DOHH2 (cell line): ENCODE results near the gene CBFA2T2.
A peak's percentile ranks its signal among the peaks of the same experiment; 100 is the strongest.
"Not testable (repeated sequence)": the region's sequence is repeated elsewhere in the genome, so short reads cannot be mapped to it uniquely, and the experiment has no call there.

Source experiments
- H3F3A ChIP-seq: fragments of 200-600 bp; sonication (generic), shearing (Covaris generic); 2 replicates; pipeline ENCODE4 v1.6.0; 2016; ENCODE audit warnings: antibody characterized with exemption, mild to moderate bottlenecking; ENCODE audit not compliant: control insufficient read depth, insufficient read depth
- H3K27ac ChIP-seq: fragments of 200-600 bp; sonication (generic); 2 replicates; pipeline ENCODE4 v1.5.1; 2014; ENCODE audit warnings: low read depth, mild to moderate bottlenecking, low read length, moderate library complexity
- H3K27me3 ChIP-seq: fragments of 200-600 bp; sonication (generic); 2 replicates; pipeline ENCODE4 v1.6.1; 2014; ENCODE audit warnings: mild to moderate bottlenecking, low read length, mixed read lengths; ENCODE audit not compliant: control insufficient read depth
- H3K36me3 ChIP-seq: fragments of 200-600 bp; sonication (generic); 2 replicates; pipeline ENCODE4 v1.6.1; 2014; ENCODE audit warnings: mild to moderate bottlenecking, low read length, moderate library complexity, mixed read lengths; ENCODE audit not compliant: control insufficient read depth
- H3K4me1 ChIP-seq: fragments of 200-600 bp; sonication (generic); 2 replicates; pipeline ENCODE4 v1.6.1; 2014; ENCODE audit warnings: mild to moderate bottlenecking, low read length, mixed read lengths; ENCODE audit not compliant: control insufficient read depth
- H3K4me2 ChIP-seq: fragments of 200-600 bp; sonication (generic); 2 replicates; pipeline ENCODE4 v1.6.0; 2014; ENCODE audit warnings: mild to moderate bottlenecking, low read length, moderate library complexity
- H3K4me3 ChIP-seq: fragments of 200-600 bp; sonication (generic); 2 replicates; pipeline ENCODE4 v1.5.1; 2014; ENCODE audit warnings: mild to moderate bottlenecking, low read length, mixed read lengths
- H3K79me2 ChIP-seq: fragments of 200-600 bp; sonication (generic); 2 replicates; pipeline ENCODE4 v1.6.1; 2014; ENCODE audit warnings: mild to moderate bottlenecking, low read length, mixed read lengths; ENCODE audit not compliant: control insufficient read depth
- H3K9me2 ChIP-seq: fragments of 200-600 bp; sonication (generic); replicated peaks from 2 replicates; pipeline ENCODE4 v1.6.1; 2014; ENCODE audit warnings: mild to moderate bottlenecking, low read length, mixed read lengths; ENCODE audit not compliant: control insufficient read depth
- H3K9me3 ChIP-seq: fragments of 200-600 bp; sonication (generic); 2 replicates; pipeline ENCODE4 v1.6.1; 2014; ENCODE audit warnings: antibody characterized with exemption, low read length, mixed read lengths; ENCODE audit not compliant: control insufficient read depth, insufficient read depth
- H4K20me1 ChIP-seq: fragments of 200-600 bp; sonication (generic); 2 replicates; pipeline ENCODE4 v1.6.0; 2014; ENCODE audit warnings: low read depth, mild to moderate bottlenecking, antibody characterized with exemption, low read length, moderate library complexity; ENCODE audit not compliant: control insufficient read depth, insufficient read depth
- CTCF ChIP-seq: fragments of 200-600 bp; sonication (generic); IDR thresholded peaks from one replicate; pipeline ENCODE4 v1.5.1; 2014; ENCODE audit warnings: antibody characterized with exemption, mild to moderate bottlenecking, low read depth, low read length; ENCODE audit not compliant: poor library complexity, severe bottlenecking
- EZH2phosphoT487 ChIP-seq: fragments of 200-600 bp; sonication (generic); IDR thresholded peaks from 2 replicates; pipeline ENCODE4 v1.6.1; 2017; ENCODE audit warnings: borderline replicate concordance, mild to moderate bottlenecking, antibody characterized with exemption, low read length, moderate library complexity, mixed read lengths

CBFA2T2 gene

GRCh38 chr20:33490023-33490933, at the start of gene CBFA2T2:
Gene CBFA2T2 (plus strand): TSS chr20:33490096. CDS start chr20:33490268, 172 bp downstream.
- H3F3A ChIP-seq = no peaks in the 10 kb centered on the region; the same call in 1 of the 2 replicates
- H3K36me3 ChIP-seq = no peaks in the 10 kb centered on the region
- H3K9me3 ChIP-seq = no peaks in the 10 kb centered on the region
- peak within 1 kb of the TSS; percentile 89 for H3K4me2 ChIP-seq
- no peaks in the 10 kb centered on the region for H3K27me3 ChIP-seq
- H3K4me3 ChIP-seq = peak within 1 kb of the TSS; percentile 87
- peaks cover 25% of the 10 kb centered on the region for H3K79me2 ChIP-seq
- H4K20me1 ChIP-seq = 0 out of 2 replicates have a peak, but pooled peaks cover 3% of the 10 kb centered on the region
- H3K27ac ChIP-seq = peak within 1 kb of the TSS; percentile 69
- TF ChIP-seq CTCF (no peak), EZH2phosphoT487 (no peak)
- peaks cover 14% of the 10 kb centered on the region for H3K4me1 ChIP-seq
- H3K9me2 ChIP-seq = no peaks in the 10 kb centered on the region

- H3K4me3 ChIP-seq = peak overlapping the region; percentile 77
- peak overlapping the region; percentile 71 for H3K27ac ChIP-seq
- H3K9me3 ChIP-seq, H3K36me3 ChIP-seq, H3K9me2 ChIP-seq, H4K20me1 ChIP-seq, H3K27me3 ChIP-seq: not testable (repeated sequence)
- peaks cover 15% of the 10 kb centered on the region for H3K79me2 ChIP-seq
- H3F3A ChIP-seq = peaks cover 16% of the 10 kb centered on the region
- peaks cover 63% of the 10 kb centered on the region for H3K4me1 ChIP-seq
- peak overlapping the region; percentile 89 for H3K4me2 ChIP-seq
Observed at GRCh38 chr20:33440562-33440961, 49.3 kb upstream of the CBFA2T2 start.

GRCh38 chr20:33441142-33441955, 48.5 kb upstream of the CBFA2T2 start:
- TF ChIP-seq CTCF = no peak
- no peak for TF ChIP-seq EZH2phosphoT487
- Histone ChIP-seq H3K4me1 (peaks cover 71% of the 10 kb centered on the region), H3K36me3 (no peaks in the 10 kb centered on the region), H3K79me2 (peaks cover 15% of the 10 kb centered on the region), H3K9me2 (no peaks in the 10 kb centered on the region), H3F3A (peaks cover 23% of the 10 kb centered on the region), H3K9me3 (no peaks in the 10 kb centered on the region), H3K4me2 (peak overlapping the region; percentile 89), H3K4me3 (peak overlapping the region; percentile 77), H4K20me1 (no peaks in the 10 kb centered on the region), H3K27me3 (no peaks in the 10 kb centered on the region), H3K27ac (peak overlapping the region; percentile 71)
